GM12801 (cell line): ENCODE results near the gene TMEM242.

Experiments used
- TF ChIP-seq, protein P1 (sequence below): IDR thresholded peaks from one replicate; pipeline ENCODE4 v1.5.1; 2011; ENCODE audit warnings: control low read depth; ENCODE audit not compliant: insufficient read length; ENCODE audit errors: extremely low read depth

TMEM242 gene

DNA sequence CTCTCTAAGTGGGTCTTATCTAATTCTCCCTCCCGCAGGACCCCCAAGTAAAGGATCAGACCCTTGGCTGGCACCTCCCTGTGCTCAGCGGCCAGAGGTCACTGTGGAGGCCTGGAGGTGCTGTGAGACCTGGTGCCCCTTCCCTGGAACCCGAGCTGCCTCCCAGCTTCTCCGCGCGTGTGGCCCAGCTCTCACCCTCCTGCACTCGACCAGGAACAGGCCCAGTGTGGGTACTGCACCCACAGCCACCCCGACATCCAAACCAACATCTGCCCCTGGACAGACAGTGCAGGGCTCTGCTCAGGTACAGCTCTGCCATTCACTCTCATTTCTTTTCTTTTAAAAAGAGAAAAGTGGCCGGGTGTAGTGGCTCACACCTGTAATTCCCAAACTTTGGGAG is 42.4 kb downstream of the TMEM242 start:
- TF ChIP-seq, protein P1, sequence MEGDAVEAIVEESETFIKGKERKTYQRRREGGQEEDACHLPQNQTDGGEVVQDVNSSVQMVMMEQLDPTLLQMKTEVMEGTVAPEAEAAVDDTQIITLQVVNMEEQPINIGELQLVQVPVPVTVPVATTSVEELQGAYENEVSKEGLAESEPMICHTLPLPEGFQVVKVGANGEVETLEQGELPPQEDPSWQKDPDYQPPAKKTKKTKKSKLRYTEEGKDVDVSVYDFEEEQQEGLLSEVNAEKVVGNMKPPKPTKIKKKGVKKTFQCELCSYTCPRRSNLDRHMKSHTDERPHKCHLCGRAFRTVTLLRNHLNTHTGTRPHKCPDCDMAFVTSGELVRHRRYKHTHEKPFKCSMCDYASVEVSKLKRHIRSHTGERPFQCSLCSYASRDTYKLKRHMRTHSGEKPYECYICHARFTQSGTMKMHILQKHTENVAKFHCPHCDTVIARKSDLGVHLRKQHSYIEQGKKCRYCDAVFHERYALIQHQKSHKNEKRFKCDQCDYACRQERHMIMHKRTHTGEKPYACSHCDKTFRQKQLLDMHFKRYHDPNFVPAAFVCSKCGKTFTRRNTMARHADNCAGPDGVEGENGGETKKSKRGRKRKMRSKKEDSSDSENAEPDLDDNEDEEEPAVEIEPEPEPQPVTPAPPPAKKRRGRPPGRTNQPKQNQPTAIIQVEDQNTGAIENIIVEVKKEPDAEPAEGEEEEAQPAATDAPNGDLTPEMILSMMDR: no peak

DNA sequence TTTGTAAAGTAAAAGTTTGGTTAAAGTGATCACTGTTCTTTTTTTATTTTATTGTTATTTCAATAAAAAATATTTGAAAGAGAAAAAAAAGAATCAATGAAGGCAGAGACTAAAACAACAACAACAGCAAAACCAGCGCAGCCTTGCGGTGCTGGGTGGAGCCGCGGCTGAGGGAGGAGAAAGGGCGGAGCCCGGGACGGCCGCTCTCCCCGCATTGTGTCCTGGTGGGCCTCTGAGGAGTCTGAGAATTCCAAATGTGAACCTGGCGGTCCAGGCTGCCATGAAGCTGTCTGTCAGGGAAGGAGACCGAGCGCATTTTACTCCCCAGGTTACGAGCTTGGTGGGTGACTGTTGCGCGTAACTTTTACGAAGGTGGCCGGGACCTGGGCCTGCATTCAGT is 43.2 kb downstream of the TMEM242 start:
- TF ChIP-seq, protein P1: no peak

DNA sequence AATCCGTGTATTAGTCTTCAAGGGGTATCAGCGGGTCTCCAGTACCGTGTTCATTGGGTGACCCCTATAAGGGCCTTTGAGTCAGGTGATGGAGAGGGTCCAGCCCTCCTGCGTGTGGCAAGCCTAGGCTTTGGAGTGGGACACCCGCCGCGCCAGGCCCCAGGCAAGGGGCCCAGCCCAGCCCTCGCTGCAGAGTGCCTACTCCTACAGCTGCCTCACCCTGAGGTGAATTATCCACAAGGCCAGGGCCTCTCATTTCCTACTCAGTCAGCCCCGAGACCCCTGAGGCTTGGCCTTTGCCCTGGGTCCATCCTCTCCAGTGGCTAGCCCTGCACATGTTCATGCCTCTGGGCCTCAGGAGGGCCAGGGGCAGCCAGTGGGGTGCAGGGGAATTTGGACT is 45.1 kb downstream of the TMEM242 start:
- TF ChIP-seq, protein P1: no peak

DNA sequence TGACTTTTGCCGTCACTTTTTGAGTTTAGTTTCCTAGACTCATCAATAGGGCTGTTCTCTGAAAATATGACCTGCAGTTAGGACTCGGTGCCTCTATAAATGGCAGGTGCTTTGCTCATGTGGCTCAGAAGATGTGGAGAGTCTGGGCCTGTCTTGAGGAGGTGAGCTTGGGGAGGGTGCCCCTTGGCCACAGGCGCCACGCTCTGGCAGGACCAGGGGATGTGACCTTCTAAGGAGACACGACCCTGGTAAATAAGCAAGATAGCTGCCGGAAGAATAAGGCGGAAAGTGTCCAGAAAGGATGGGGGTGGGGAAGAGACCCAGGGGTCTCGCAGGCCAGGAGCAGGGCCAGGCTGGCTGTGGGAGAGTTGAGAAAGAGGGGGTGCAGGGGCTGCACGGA is 46.6 kb downstream of the TMEM242 start:
- TF ChIP-seq, protein P1: no peak

DNA sequence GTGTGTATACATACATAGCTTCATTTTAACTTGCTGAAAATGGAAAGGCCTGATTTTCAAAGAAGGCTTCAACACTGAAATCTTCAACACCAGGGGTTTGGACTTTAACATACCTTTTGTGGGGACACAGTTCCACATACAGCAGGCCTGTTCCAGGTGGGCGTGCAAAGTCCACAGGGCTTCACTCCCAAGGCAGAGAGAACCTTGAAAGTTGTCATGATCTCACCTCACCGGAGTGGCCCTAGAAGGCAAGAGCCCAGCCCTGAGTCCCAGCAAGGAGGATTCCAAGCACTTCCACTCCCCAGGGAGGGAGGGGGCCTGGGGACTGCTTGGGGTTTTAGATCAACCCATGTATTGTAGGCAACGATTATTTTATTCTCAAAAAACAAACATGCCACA is 47.2 kb downstream of the TMEM242 start:
- TF ChIP-seq, protein P1: no peak

DNA sequence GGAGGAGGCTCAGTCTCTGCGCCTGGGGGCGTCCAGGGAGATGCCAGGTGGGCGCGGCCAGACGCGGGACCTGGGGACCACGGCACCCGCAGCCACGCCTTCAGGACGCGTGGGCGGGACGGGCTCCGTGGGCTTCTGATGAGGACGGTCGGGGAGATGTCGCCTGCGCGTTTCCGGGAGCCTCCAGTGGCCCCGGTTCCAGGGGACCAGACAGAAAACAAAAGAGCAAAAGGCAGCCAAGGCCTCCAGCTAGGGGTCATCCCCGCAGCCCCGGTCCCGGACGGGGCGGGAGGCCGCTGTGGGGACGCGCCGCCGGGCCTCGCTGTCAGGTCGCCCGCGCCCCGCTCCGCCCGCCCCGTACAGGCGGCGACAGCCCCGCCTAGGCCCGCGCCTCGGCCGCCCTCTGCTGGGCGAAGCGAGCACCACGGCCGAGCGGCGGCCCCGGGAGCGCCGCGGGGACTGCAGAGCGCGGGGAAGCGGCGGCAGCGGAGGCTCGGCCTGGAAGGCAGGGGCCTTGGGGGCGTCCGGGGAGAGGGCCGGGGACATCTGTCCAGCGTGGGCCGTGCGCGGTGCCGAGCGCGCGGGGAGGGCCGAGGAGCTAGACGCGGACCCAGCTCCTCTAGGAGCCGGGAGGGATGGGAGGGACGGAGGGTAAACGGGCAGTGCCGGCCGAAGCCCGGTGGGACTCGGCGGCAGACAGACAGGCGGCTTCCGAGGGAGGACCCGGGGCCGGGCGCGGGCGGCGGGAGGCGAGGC is 48.7 kb downstream of the TMEM242 start:
- TF ChIP-seq, protein P1: no peak

DNA sequence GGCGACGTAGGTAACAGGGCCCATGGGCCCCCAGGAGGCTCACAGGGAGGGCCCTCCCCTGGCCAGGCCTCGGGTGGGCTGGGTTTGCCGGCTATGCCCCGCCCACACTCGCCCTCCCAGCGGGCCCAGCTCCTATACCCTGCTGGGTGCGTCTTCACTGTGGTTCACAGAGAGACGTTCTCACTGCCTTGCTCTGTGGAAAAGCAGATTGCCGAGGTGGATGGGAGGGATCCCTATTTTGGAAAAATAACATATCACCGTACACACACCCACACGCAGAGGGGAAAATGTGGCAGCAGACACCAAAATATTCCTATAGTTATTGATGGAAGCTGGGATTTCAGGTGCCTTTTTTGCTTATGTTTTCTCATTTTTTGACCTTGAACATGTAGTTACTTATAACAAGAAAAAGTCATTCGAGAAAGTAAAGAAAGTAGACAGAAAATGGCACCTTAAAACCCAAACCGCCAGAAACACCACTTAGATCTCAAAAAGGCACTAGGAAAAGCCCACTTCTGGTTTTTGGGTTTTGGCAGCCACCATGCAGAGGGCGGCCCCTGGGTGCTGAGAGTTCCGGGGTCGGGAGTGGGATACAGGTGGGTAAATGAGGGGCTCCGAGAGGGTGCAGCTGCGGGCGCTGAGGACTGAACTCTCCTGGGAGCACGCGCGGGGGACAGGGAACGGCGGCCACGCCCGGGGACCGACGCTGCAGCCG is 49.4 kb downstream of the TMEM242 start:
- TF ChIP-seq, protein P1: no peak
